GM19328 (cell line): Measurements from ENCODE around the gene RIOK3.

Experiments
- ATAC-seq: cut with Tn5 transposase; IDR thresholded peaks from one replicate; pipeline ENCODE4 v1.9.1; 2021; ENCODE audit warnings: mild to moderate bottlenecking, moderate library complexity; ENCODE audit not compliant: unreplicated experiment

RIOK3 gene

DNA sequence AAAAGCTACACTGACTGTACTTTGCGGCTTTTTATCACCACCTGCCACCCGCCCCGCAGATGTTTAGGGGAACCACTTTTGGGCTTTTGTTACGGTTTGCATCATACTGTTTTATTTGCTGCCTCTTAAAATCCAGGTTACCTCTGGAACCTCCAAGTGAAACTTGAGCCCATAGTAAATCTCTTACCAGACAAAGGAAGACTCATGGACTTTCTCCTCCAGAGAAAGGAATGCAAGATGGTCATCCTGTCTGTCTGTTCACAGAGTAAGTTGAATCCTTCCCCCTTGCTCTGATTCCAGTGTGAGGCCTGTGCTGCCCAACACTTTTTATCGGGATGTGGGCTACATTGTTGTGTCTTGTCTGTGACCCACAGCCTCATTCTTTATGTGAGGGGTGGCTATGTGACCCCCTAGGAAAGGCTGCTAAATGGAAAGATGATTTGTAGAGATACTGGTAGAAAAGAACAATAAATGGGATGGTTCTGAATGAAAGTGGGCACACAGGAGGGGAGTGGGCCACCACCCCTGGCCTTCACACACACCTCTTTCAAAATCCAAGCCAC, 73.5 kb downstream of the RIOK3 start:
- no peak for ATAC-seq

DNA sequence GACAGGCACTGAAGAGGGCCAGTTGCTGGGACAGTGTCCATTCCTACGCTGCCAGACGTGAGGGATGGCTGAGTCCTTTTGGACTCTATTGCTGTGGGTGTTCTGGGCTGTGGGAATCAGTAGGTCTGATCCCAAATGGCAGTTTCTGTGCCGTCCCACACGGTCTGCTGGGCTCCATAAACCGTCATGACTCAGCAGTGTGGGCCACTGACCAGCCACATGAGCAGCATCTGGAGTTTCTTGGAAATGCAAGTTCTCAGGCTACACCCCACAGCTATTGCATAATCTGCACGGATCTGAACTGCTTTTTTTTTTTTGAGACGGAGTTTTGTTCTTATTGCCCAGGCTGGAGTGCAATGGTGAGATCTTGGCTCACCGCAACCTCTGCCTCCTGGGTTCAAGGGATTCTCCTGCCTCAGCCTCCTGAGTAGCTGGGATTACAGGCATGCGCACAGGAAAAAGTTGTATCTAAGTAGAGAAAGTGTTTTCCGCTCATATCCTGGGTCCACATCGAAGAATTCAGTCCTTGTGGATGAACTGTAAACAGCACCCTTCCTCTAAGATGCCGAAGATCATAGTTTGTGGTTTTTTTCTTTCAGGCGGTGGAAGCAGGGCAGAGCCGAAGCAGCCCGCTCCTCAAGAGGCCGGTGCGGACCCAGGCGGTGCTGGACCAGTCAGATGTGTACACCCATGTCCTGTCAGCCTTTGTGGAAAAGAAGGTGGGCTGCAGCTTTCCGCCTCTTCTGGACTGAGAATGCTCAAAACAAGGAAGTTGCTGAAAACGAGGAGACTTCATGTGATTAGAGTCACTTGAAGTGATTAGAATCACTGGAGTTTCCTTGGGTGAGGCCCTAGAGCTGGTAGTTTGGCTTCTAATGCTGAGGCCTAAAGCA, 75.7 kb downstream of the RIOK3 start:
- no peak for ATAC-seq

DNA sequence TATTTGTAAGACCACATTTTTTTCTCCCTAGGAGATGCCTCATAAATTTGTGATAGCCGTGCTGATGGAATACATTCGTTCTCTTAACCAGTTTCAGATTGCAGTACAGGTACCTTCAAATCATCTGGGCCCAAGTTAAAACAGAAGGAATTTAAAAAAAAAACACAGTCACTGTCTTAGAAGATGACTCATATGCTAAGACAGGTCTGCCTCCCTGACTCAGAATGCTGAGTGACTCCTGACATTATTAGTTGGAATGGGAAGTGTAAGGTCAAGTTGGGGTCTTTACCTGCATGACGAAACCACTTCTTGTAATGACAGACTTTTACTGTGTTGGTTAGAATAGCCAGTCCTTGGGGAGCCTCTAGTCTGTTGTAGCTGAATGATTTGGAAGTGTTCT, 76.5 kb downstream of the RIOK3 start:
- ATAC-seq = no peak

DNA sequence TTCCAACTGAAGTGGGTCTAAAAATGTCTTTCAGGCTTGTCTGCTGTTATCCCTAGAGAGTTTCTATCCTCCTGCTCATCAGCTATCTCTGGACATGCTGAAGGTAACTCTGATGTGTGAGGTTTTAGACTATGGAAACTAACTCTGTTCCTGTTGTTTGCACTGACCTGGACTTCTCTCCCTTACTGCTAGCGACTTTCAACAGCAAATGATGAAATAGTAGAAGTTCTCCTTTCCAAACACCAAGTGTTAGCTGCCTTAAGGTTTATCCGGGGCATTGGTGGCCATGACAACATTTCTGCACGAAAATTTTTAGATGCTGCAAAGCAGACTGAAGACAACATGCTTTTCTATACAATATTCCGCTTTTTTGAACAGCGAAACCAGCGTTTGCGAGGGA, 77.1 kb downstream of the RIOK3 start:
- ATAC-seq = no peak

DNA sequence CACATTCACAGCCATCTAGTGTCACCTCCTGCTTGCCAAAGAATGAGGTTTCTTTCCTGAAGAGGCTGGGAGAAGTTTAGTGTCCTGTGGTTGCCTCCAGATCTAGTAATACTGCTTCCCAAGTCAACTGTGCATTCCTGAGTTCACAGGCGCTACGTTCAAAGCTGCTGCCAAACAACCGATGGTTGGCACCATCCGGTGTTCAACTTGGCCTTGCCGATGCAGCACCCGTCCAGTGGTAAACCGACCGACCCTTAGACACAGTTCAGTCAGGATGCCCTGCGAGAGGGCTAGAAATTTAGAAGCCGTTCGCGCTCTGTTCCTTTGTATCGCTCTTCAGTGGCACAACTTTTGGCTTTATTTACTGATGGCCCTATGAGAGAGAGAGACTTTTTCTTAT, 78.8 kb downstream of the RIOK3 start:
- ATAC-seq = no peak
